ENCODE measurements around the gene CUL4A. TPM values are rescaled to one million over a fixed set of nuclear protein-coding genes. Genes with fewer than 3 reads are reported as not detected.
A peak's percentile ranks its signal among the peaks of the same experiment; 100 is the strongest.

The CUL4A gene
- total and polyA plus RNA-seq, 9 of the 15 experiments (the other 6 are each of a cell fraction or from before 2014, with no cell fraction given): 21.1 to 92.0 (median 63.2) TPM

DNA sequence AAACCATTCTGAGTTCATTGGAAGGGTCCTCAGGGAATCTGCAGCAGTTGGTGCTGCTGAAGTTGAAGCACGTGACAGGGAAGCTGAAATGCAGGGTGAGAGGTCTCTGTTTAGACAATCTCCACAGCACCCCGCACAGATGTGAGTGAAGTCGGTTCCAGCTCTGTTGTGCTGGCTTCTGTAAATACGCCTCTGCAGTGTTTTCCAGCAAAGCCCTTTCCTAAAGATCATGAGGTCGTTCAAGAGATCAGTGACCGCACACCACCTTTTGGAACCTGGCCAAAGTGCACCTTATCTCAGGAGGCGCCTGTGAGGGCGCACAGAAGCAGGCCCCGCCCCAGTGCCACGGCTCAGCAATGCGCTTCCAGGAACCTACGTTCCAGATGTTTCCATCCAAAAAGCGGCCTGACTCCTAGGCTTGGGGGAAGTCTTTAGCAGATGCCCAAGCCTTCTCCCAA is 10.8 kb downstream of the CUL4A start (continued):
- TF ChIP-seq EP400 (IDR thresholded peaks at IDR 0.05): peak; percentile 34
- peak in 1 of 2 experiments; percentile 28; a peak in 1 of 4 replicates for TF ChIP-seq SRF (CRISPR knock-in tag; IDR thresholded peaks at IDR 0.05)
- no peak for TF ChIP-seq NFYB (IDR thresholded peaks at IDR 0.05; ENCODE audit: extremely low read depth, insufficient read length)
- no peak for TF ChIP-seq MEF2A (IDR thresholded peaks at IDR 0.05; ENCODE audit: control insufficient read depth, low read depth, low read length)
- no peak for TF ChIP-seq MXD1 (CRISPR knock-in tag; IDR thresholded peaks at IDR 0.05; ENCODE audit: borderline replicate concordance, poor library complexity, severe bottlenecking)

- peaks cover 72% of the 10 kb centered on the region for H3K36me3 ChIP-seq (ENCODE audit: control insufficient read depth, insufficient read depth, low read length)
- H3K9ac ChIP-seq (ENCODE audit: insufficient read depth in 1 of 2, low read depth in 2 of 2, low read length in 2 of 2): 0 out of 4 replicates have a peak overlapping the region, but pooled peaks of 1 of the 2 experiments have one; percentile 39
- ChIA-PET POLR2A (interaction anchor here (1.0 kb wide), 1 partner anchor 51 kb away, joined by 3 read pairs; no protein-coding TSS in a partner anchor), CTCF (ENCODE audit: low intra/inter-chr PET ratio) (no interaction called here)
- peaks cover 7% of the 10 kb centered on the region for H3K9me1 ChIP-seq (ENCODE audit: control insufficient read depth, insufficient read depth, low read length)
- intact Hi-C loops (cut with micrococcal nuclease) (loop anchor here (1.0 kb wide), 1 partner anchor 13 kb away; the partner anchor contains the start of gene PCID2), in situ Hi-C loops (cut with MboI) (no loop called here)
- BruUV-seq (replicated peaks): no TSS peak
- no peak for FAIRE-seq
- no peak for DNase-seq (ENCODE audit: extremely low read depth in 1 of 4, low spot score in 3 of 4)
- H3K27me3 ChIP-seq (ENCODE audit: control insufficient read depth in 2 of 2, insufficient read depth in 2 of 2, low read length in 2 of 2): no peaks in the 10 kb centered on the region
- ATAC-seq: no peak
- H2AFZ ChIP-seq (ENCODE audit: low read depth, low read length): no peak overlapping the region
- peak overlapping the region; percentile 76; the same call in 1 of the 2 replicates for H3K4me2 ChIP-seq (ENCODE audit: insufficient read depth, low read length)
- no peak overlapping the region for H3K4me3 ChIP-seq
- TF ChIP-seq ETV1 (tag; conservative IDR thresholded peaks at IDR 0.05; ENCODE audit: low read depth): no peak
- TF ChIP-seq, protein P1, sequence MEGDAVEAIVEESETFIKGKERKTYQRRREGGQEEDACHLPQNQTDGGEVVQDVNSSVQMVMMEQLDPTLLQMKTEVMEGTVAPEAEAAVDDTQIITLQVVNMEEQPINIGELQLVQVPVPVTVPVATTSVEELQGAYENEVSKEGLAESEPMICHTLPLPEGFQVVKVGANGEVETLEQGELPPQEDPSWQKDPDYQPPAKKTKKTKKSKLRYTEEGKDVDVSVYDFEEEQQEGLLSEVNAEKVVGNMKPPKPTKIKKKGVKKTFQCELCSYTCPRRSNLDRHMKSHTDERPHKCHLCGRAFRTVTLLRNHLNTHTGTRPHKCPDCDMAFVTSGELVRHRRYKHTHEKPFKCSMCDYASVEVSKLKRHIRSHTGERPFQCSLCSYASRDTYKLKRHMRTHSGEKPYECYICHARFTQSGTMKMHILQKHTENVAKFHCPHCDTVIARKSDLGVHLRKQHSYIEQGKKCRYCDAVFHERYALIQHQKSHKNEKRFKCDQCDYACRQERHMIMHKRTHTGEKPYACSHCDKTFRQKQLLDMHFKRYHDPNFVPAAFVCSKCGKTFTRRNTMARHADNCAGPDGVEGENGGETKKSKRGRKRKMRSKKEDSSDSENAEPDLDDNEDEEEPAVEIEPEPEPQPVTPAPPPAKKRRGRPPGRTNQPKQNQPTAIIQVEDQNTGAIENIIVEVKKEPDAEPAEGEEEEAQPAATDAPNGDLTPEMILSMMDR (IDR thresholded peaks at IDR 0.05 in 2 of 3, conservative IDR thresholded peaks at IDR 0.05 in 1 of 3; ENCODE audit: insufficient read depth in 2 of 3, low read depth in 1 of 3, low read length in 3 of 3): peak in 2 of 3 experiments; percentile 14 to 16; a peak in 2 of 6 replicates
- no peaks in the 10 kb centered on the region for H3K9me3 ChIP-seq (replicated peaks; ENCODE audit: control insufficient read depth, insufficient read depth, low read depth, low read length)
- 0 out of 3 replicates have a peak overlapping the region, but pooled peaks have one; percentile 85 for H3K27ac ChIP-seq (ENCODE audit: extremely low read depth, low read depth, low read length)
- 81% methylated on average over 6 of the region's 7 CpGs for WGBS (ENCODE audit: insufficient coverage, low coverage, missing lambda C conversion rate)
- H3K4me1 ChIP-seq (replicated peaks in 1 of 2; ENCODE audit: control insufficient read depth in 2 of 2, insufficient read depth in 2 of 2, low read length in 2 of 2): peaks cover 35 to 43% of the 10 kb centered on the region in 2 experiments
- peaks cover 89% of the 10 kb centered on the region for H3K79me2 ChIP-seq (ENCODE audit: control insufficient read depth, insufficient read depth, low read length)
- H4K20me1 ChIP-seq (replicated peaks; ENCODE audit: control insufficient read depth, insufficient read depth, low read length): peaks cover 14% of the 10 kb centered on the region
These were observed 11.5 kb downstream of the CUL4A start for GRCh38 chr13:113220877-113221276.

Measured in K562 (cell line).